ENCODE data around the gene UBE2L5.

DNA sequence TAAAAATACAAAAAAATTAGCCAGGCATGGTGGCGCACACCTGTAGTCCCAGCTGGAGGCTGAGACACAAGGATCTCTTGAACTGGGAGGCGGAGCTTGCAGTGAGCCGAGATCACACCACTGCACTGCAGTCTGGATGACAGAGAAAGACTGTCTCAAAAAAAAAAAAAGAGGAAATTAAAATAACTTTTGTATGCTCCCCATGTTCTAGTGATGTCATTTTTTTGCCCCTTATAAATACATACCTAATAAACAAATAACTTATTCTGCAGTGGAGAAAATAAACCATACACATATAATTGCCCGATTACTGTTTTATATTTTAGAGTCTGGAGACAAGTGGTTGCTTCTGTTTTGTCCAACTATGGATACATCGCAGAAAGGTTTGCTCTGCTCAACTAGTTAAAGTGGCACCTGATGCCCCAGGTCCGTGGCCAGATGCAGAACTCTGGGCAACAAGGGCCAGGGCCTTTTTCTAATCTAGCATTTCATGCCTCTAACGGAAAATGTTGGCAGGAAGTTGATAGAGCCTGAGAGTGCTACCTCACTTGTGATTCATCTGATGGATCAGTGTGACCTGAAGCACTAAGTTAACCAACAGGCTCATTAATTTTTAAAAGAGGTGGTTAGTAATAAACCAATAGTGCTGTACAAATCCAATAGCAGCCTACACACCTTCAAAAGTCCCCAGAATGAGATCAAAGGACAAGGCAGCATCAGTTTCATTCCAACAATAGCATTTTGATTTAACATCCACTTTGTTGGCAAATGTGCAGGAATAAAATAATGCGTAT, 18.8 kb downstream of the UBE2L5 start:
- TF ChIP-seq, protein P1, sequence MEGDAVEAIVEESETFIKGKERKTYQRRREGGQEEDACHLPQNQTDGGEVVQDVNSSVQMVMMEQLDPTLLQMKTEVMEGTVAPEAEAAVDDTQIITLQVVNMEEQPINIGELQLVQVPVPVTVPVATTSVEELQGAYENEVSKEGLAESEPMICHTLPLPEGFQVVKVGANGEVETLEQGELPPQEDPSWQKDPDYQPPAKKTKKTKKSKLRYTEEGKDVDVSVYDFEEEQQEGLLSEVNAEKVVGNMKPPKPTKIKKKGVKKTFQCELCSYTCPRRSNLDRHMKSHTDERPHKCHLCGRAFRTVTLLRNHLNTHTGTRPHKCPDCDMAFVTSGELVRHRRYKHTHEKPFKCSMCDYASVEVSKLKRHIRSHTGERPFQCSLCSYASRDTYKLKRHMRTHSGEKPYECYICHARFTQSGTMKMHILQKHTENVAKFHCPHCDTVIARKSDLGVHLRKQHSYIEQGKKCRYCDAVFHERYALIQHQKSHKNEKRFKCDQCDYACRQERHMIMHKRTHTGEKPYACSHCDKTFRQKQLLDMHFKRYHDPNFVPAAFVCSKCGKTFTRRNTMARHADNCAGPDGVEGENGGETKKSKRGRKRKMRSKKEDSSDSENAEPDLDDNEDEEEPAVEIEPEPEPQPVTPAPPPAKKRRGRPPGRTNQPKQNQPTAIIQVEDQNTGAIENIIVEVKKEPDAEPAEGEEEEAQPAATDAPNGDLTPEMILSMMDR (IDR thresholded peaks at IDR 0.05) = no peak
- no peak for TF ChIP-seq POLR2A (IDR thresholded peaks at IDR 0.05; ENCODE audit: low read depth)

All from esophagus muscularis mucosa (tissue), 3 donors.